NCI-H1436 (cell line): ENCODE measurements around the gene PTPRU.
A peak's percentile ranks its signal among the peaks of the same experiment; 100 is the strongest.

ENCODE experiments used
- DNase-seq: peaks from one replicate; lab custom pipeline; 2025; lab: John Stamatoyannopoulos, UW

The PTPRU gene

DNA sequence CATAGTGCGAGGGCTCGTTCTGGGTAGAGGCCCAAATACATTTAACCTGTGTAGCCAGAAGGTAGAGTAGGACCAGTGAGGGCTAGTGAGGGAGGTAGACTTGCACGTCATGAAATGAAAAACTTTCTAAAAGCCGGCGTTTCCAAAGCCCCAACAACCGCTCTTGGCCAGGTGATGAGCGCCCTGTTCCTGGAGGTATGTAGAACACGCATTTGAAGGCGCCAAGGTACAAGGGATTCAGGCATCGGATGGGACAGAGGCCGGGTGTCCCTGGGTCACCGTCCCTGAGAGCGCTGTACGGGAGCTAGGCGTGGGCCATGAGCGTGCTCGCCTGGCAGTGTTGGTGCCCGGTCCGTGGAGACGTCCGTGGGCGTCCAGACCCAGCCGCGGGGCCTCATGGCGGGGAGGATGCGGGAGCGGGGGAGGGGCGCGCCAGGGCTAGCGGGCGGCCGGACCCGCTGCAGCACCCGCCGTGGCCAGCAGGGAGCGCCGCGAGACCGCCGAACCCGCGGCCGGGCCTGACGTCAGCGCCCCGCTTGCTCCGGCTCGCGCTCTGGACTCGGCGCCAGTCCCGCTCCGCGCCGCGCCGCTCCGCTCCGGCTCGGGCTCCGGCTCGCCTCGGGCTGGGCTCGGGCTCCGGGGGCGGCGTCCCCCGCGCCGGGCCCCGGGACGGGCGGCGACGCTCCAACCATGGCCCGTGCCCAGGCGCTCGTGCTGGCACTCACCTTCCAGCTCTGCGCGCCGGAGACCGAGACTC lies at the start of gene PTPRU:
Gene PTPRU (plus strand): TSS at position 568 of the 757 bp plus-strand sequence. CDS start 123 bp downstream, at position 691.
- peak; percentile 65 for DNase-seq

GRCh38 chr1:29186707-29187106 lies 49.6 kb upstream of the PTPRU start:
- DNase-seq = no peak

GRCh38 chr1:29190718-29191117 lies 45.6 kb upstream of the PTPRU start:
- no peak for DNase-seq

DNA sequence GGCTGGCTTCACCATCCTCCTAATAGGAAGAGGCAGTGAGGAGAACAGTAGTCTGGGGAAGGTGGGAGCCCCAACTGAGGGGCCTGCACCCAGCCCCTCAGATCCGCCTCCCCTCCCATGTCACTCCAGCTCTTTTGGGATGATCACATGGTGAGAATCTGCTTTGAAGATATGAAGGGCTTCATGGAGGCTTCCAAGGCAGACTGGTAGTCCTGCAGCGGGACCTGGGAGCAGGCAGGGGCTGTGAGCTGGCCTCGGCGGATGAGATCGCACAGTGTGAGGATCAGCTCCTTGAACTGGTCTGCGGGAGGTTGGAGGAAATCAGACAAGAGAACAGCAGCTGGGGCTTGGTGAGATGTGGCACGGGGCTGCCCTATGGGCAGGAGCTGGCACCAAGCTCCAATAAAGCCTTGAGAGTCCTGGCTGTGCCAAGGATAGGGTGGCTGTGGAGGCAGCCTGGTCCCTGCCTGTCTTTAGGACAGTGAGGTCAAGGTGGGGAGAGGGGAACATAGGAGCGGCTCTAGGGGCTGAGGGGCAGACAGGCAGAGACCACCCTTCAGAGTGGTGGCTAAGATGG lies 42.4 kb upstream of the PTPRU start:
- DNase-seq = no peak

GRCh38 chr1:29195881-29196291 lies 40.4 kb upstream of the PTPRU start:
- DNase-seq = no peak

GRCh38 chr1:29196863-29197589 lies 39.3 kb upstream of the PTPRU start:
- no peak for DNase-seq

GRCh38 chr1:29197590-29197924 lies 38.8 kb upstream of the PTPRU start:
- DNase-seq = peak; percentile 28

GRCh38 chr1:29197993-29198392 lies 38.3 kb upstream of the PTPRU start:
- no peak for DNase-seq

DNA sequence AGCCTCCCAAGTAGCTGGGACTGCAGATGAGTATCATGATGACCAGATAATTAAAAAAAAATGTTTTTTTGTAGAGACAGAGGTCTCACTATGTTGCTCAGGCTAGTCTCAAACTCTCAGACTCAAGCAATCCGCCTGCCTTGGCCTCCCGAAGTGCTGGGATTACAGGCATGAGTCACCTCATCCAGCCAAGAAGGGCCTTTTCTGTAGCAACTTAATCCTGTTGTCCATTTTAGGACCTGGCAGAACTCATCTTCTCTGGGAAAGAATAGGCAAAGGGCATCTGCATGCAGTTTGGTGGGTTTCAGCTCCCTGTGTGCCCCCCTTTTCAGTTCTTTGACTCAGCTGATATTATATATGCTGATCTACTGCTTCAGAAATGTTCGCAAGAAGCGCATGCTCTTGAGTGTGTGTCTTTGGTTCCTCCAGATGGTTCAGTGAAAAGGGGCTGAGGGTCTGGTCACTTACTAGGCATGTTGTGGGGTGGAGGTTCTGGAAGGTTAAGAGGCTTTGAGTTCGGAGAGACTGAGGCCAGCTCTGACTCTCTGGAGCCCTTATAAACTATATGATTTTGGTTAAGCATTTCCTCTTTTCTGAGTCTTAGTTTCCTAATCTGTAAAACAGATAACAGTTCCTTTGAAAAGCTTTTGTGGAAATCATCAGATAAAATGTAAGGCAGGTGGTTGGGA lies 35.3 kb upstream of the PTPRU start:
- DNase-seq = no peak

DNA sequence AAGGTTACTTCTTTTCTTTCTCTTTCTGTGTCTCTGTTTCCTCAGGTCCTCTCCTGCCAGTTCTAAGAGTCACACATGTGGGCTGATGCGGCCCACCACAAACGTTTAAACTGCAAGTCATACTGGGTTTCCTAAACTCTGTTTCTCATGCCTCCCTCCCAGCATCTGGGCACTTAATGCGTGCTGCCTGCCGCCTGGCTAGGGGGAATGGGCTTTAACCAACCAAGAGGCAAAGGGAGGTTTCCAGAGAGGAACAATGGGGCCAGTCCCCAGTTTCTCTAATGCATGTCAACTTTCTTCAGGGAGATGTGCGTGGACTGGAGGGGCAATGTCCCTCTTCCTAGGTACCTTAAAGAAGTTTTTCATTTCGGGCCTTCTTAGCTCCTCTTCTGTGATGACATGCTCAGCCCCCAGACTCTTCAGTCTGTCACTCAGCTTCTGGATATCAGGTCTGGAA lies 34.7 kb upstream of the PTPRU start:
- no peak for DNase-seq

- DNase-seq = no peak
Measured at GRCh38 chr1:29202053-29202452, 34.3 kb upstream of the PTPRU start.

- peak; percentile 79 for DNase-seq
Measured at GRCh38 chr1:29202584-29203340, 33.6 kb upstream of the PTPRU start.

DNA sequence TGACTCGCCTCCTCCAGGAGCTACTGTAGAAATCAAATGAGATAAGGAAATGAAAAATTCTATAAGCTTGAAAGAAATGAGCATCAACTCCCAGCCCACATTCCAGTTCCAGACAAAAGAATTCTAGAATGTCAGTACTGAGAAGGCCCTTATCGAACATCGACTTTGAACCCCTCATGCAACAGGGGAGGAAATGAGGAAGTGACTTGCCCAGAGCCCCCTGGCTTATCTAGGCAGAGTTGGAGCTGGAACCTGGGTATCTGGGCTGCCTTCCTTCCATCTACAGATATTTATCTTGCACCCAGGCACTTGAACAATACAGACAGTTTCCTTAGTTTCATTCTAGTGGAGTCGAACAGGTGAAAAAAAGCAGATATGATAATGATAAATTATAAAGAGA lies 27.9 kb upstream of the PTPRU start:
- no peak for DNase-seq

DNA sequence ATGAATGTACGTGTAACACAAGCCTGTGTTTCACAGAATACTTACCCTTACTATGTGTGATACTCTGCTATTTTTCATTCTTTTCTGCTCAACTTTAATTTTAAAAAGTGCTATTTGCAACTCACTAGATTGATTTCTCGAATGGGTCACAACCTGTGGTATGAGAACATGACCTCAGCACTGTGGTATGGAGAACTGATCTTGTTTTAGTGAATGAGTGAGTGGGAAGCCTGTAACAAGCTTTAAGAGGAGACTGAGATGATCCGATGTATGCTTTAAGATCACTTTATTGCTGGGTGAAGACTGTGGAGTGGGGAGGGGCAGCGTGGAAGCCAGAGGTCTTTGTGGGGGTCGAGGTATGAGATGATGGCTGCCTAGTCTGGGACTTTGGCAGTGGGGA lies 27.1 kb upstream of the PTPRU start:
- DNase-seq = no peak

GRCh38 chr1:29210278-29211085 lies 25.8 kb upstream of the PTPRU start:
- DNase-seq = no peak

- no peak for DNase-seq
Measured at GRCh38 chr1:29211086-29212030, 25.0 kb upstream of the PTPRU start.

DNA sequence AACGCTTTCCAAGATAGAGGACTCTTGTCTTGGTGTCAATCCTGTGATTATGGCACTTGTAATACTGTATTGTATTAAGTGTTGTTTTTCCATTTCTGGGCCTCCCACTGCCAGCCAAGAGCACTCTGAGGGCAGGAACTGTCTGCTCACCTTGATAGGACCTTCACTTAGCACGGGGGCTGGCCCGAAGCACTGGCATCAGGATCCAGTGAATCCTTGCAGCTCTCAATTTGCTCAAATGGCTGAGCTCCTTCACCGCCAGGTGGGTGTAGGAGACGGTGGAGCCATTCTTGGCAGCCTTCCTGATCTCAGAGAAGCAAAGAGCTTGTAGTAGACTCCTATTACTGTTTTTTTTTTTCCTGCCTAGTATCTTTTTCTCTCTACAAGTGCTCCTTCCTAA lies 23.3 kb upstream of the PTPRU start:
- no peak for DNase-seq

GRCh38 chr1:29217633-29218032 lies 18.7 kb upstream of the PTPRU start:
- DNase-seq = no peak

- no peak for DNase-seq
Measured at GRCh38 chr1:29218223-29218622, 18.1 kb upstream of the PTPRU start.

GRCh38 chr1:29221296-29221695 lies 15.0 kb upstream of the PTPRU start:
- no peak for DNase-seq
